ENCODE results near the gene KRT86.
"Not testable (repeated sequence)": the region's sequence is repeated elsewhere in the genome, so short reads cannot be mapped to it uniquely, and the experiment has no call there.

The KRT86 gene

GRCh38 chr12:52238916-52239646, 35.4 kb upstream of the KRT86 start:
- DNase-seq (ENCODE audit: low read depth), result no peak

GRCh38 chr12:52239767-52240166, 34.7 kb upstream of the KRT86 start:
- DNase-seq (ENCODE audit: low read depth), result no peak

- DNase-seq (ENCODE audit: low read depth), result not testable (repeated sequence)
Observed at GRCh38 chr12:52240247-52240646, 34.2 kb upstream of the KRT86 start.

GRCh38 chr12:52241205-52241842, 33.1 kb upstream of the KRT86 start:
- no peak for DNase-seq (ENCODE audit: low read depth)

GRCh38 chr12:52242442-52243258, 31.8 kb upstream of the KRT86 start:
- no peak for DNase-seq (ENCODE audit: low read depth)

GRCh38 chr12:52243259-52243855, 31.1 kb upstream of the KRT86 start:
- DNase-seq (ENCODE audit: low read depth), result no peak

- peak; percentile 65 for DNase-seq (ENCODE audit: low read depth)
Observed at GRCh38 chr12:52243856-52244614, 30.4 kb upstream of the KRT86 start.

- no peak for DNase-seq (ENCODE audit: low read depth)
Observed at GRCh38 chr12:52244615-52244994, 29.8 kb upstream of the KRT86 start.

- no peak for DNase-seq (ENCODE audit: low read depth)
Observed at GRCh38 chr12:52245259-52245961, 29.0 kb upstream of the KRT86 start.

GRCh38 chr12:52245962-52246569, 28.4 kb upstream of the KRT86 start:
- DNase-seq (ENCODE audit: low read depth), result no peak

GRCh38 chr12:52246720-52247621, 27.5 kb upstream of the KRT86 start:
- DNase-seq (ENCODE audit: low read depth), result no peak

GRCh38 chr12:52247622-52248540, 26.6 kb upstream of the KRT86 start:
- DNase-seq (ENCODE audit: low read depth), result no peak

- no peak for DNase-seq (ENCODE audit: low read depth)
Observed at GRCh38 chr12:52248541-52249461, 25.6 kb upstream of the KRT86 start.

GRCh38 chr12:52249511-52250047, 24.9 kb upstream of the KRT86 start:
- DNase-seq (ENCODE audit: low read depth), result no peak

GRCh38 chr12:52250048-52250990, 24.1 kb upstream of the KRT86 start:
- no peak for DNase-seq (ENCODE audit: low read depth)

All from activated T-cell treated with anti-CD3 and anti-CD28 coated beads for 48 hours (primary cell).